Activated CD4-positive, alpha-beta memory T cell treated with anti-CD3 and anti-CD28 coated beads, Interleukin-2, amount 10 ng/mL, durations not matched to agents 7 days and 5 days (primary cell): ENCODE measurements around the gene TDRD1. TPM values are rescaled to one million over a fixed set of nuclear protein-coding genes. Genes with fewer than 3 reads are reported as not detected.

Source experiments
- CTCF ChIA-PET: fragments of 350-600 bp; sonication (Branson Sonifier 250); formaldehyde crosslinking; loops from one replicate; lab custom pipeline; 2021; ENCODE audit warnings: antibody characterized with exemption, inconsistent platforms; lab: Charles Lee
- POLR2A ChIA-PET: fragments of 350-600 bp; sonication (Branson Sonifier 250); formaldehyde crosslinking; loops from one replicate; lab custom pipeline; 2021; ENCODE audit warnings: antibody characterized with exemption; lab: Charles Lee
- DNase-seq: peaks from one replicate; pipeline ENCODE4 v3.0.0-alpha.2; 2020
- H3K27ac Mint-ChIP-seq: one replicate; pipeline ENCODE4 v1.8.0; 2021; ENCODE audit warnings: mild to moderate bottlenecking, mixed read lengths
- H3K27me3 Mint-ChIP-seq: one replicate; pipeline ENCODE4 v1.8.0; 2021; ENCODE audit warnings: mixed read lengths
- H3K36me3 Mint-ChIP-seq: one replicate; pipeline ENCODE4 v1.8.0; 2021; ENCODE audit warnings: low read depth, mixed read lengths
- H3K4me1 Mint-ChIP-seq: one replicate; pipeline ENCODE4 v1.8.0; 2021; ENCODE audit warnings: mixed read lengths
- H3K4me3 Mint-ChIP-seq: one replicate; pipeline ENCODE4 v1.8.0; 2021; ENCODE audit warnings: mild to moderate bottlenecking, mixed read lengths
- H3K9me3 Mint-ChIP-seq: one replicate; pipeline ENCODE4 v1.8.0; 2021; ENCODE audit warnings: mixed read lengths
- total RNA-seq, 2 experiments: library from RNA; stranded (reverse); gene quantifications; one replicate each; pipeline ENCODE4 v1.2.3, GENCODE V29; 2021

TDRD1 gene
- total RNA-seq, 2 experiments from 2014 or later: 0.35 to 0.40 TPM

GRCh38 chr10:114246679-114247305, 67.6 kb downstream of the TDRD1 start:
- Mint-ChIP-seq H3K36me3 (no peaks in the 10 kb centered on the region), H3K4me1 (no peaks in the 10 kb centered on the region)
- CTCF ChIA-PET: no interaction called here

GRCh38 chr10:114250236-114250635, 71.1 kb downstream of the TDRD1 start:
- ChIA-PET CTCF (no interaction called here), POLR2A (no interaction called here)
- no peak overlapping the region for H3K27ac Mint-ChIP-seq
- H3K4me1 Mint-ChIP-seq: no peaks in the 10 kb centered on the region
- H3K9me3 Mint-ChIP-seq: peaks cover 3% of the 10 kb centered on the region
- no peaks in the 10 kb centered on the region for H3K36me3 Mint-ChIP-seq
- no peak for DNase-seq
- no peak overlapping the region for H3K4me3 Mint-ChIP-seq
- H3K27me3 Mint-ChIP-seq: peaks cover 4% of the 10 kb centered on the region

More at GRCh38 chr10:114246679-114247305, 67.6 kb downstream of the TDRD1 start:
- H3K27me3 Mint-ChIP-seq: peaks cover 27% of the 10 kb centered on the region
- H3K4me3 Mint-ChIP-seq: no peak overlapping the region
- no peak for DNase-seq
- H3K9me3 Mint-ChIP-seq: no peaks in the 10 kb centered on the region
- no peak overlapping the region for H3K27ac Mint-ChIP-seq
- POLR2A ChIA-PET: no interaction called here

DNA sequence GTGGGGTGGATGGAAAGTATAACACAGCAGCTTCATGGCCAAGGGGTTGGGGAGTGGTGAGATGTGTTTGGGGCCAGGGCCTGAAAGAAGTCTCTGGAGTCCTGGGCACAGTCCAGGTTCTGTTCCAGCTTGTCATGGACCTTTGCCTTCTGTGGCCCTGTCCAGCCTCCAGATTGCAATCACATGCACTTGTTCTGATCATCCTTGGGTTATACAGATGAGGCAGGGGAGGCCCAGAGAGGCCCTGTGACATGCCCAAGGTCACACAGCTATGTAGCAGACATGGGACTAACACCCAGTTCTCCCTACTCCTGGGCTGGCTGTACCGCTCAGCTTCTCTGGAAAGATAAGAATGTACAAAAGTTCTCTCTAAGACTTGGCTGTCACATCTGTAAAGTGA, 71.6 kb downstream of the TDRD1 start:
- peaks cover 4% of the 10 kb centered on the region for H3K27me3 Mint-ChIP-seq
- ChIA-PET CTCF (no interaction called here), POLR2A (no interaction called here)
- peaks cover 3% of the 10 kb centered on the region for H3K9me3 Mint-ChIP-seq
- no peaks in the 10 kb centered on the region for H3K36me3 Mint-ChIP-seq
- no peak overlapping the region for H3K4me3 Mint-ChIP-seq
- H3K27ac Mint-ChIP-seq: no peak overlapping the region
- H3K4me1 Mint-ChIP-seq: no peaks in the 10 kb centered on the region
- no peak for DNase-seq

GRCh38 chr10:114252092-114252491, 72.9 kb downstream of the TDRD1 start:
- POLR2A ChIA-PET: no interaction called here
- H3K4me1 Mint-ChIP-seq: no peaks in the 10 kb centered on the region
- H3K36me3 Mint-ChIP-seq: no peaks in the 10 kb centered on the region
- peaks cover 8% of the 10 kb centered on the region for H3K27me3 Mint-ChIP-seq
- no peak for DNase-seq
- peaks cover 3% of the 10 kb centered on the region for H3K9me3 Mint-ChIP-seq
- CTCF ChIA-PET: no interaction called here
- H3K4me3 Mint-ChIP-seq: no peak overlapping the region
- no peak overlapping the region for H3K27ac Mint-ChIP-seq

DNA sequence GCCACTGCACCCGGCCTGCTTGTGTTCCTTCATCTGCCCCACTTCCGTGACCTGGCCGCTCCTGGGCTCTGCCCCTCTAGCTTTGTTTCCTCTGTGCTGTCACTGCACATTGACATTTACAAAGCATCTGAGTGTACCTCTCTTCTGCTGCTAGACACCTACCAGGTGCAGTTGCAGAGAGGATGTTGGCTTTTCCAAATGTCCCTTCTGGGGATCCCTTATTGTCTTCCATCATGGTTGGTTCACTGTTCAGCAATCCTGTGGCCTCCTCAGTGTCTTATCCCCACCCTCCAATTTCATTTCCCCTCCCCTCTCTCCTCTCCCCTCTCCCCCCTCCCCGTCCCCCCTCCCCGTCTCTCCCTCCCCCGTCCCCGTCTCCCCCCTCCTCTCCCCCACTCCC, 73.7 kb downstream of the TDRD1 start:
- H3K9me3 Mint-ChIP-seq: peaks cover 3% of the 10 kb centered on the region
- H3K27ac Mint-ChIP-seq: no peak overlapping the region
- H3K27me3 Mint-ChIP-seq: peaks cover 8% of the 10 kb centered on the region
- no peaks in the 10 kb centered on the region for H3K4me1 Mint-ChIP-seq
- DNase-seq: no peak
- H3K4me3 Mint-ChIP-seq: no peak overlapping the region
- ChIA-PET POLR2A (no interaction called here), CTCF (no interaction called here)
- no peaks in the 10 kb centered on the region for H3K36me3 Mint-ChIP-seq

DNA sequence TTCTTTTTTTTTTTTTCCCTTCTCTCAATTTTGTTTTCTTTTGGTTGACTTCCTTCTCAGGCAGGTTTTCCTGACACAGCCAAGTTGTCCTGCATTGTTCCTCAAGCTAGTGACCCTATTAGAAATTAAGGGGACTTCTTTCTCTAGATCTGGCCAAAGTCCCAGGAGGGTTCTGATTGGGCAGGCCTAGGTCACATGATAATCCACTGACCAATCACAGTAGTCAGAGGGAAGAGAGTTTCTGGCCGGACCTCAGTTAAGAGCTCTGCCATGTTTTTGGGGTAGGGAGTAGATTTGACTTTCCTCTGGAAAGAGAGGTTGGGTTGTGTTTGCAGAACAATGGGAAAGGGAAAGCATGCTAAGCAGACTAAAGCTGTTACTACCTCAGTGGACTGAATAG, 76.1 kb downstream of the TDRD1 start:
- no peak overlapping the region for H3K27ac Mint-ChIP-seq
- no peaks in the 10 kb centered on the region for H3K36me3 Mint-ChIP-seq
- H3K9me3 Mint-ChIP-seq: peaks cover 3% of the 10 kb centered on the region
- POLR2A ChIA-PET: no interaction called here
- no peaks in the 10 kb centered on the region for H3K4me1 Mint-ChIP-seq
- CTCF ChIA-PET: interaction anchor here (1.3 kb wide), 1 partner anchor 49 kb away, joined by 5 read pairs; no protein-coding TSS in a partner anchor
- no peak for DNase-seq
- peaks cover 9% of the 10 kb centered on the region for H3K27me3 Mint-ChIP-seq
- H3K4me3 Mint-ChIP-seq: no peak overlapping the region

- Mint-ChIP-seq H3K36me3 (no peaks in the 10 kb centered on the region), H3K27ac (no peak overlapping the region), H3K4me1 (peaks cover 1% of the 10 kb centered on the region), H3K4me3 (no peak overlapping the region), H3K27me3 (peaks cover 9% of the 10 kb centered on the region), H3K9me3 (peaks cover 3% of the 10 kb centered on the region)
- CTCF ChIA-PET: interaction anchor here (1.3 kb wide), 1 partner anchor 48 kb away, joined by 5 read pairs; no protein-coding TSS in a partner anchor
- no peak for DNase-seq
- POLR2A ChIA-PET: no interaction called here
These were observed 77.0 kb downstream of the TDRD1 start for GRCh38 chr10:114256008-114256765.

DNA sequence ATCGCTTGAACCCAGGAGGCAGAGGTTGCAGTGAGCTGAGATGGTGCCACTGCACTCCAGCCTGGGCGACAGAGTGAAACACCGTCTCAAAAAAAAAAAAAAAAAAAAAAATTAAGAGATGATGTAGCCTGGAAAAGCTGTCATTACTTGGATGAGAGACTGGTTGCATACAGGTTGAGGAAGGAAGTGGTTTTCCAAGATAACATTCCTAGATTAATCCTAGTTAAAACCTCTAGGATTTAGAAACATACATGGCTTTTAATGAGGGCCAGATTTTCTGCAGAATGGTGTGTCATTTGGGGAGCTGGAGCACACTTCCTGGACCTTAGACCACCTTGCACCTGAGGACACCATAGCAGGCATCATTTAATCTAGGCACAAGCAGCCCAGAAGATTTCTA, 77.7 kb downstream of the TDRD1 start:
- peaks cover 1% of the 10 kb centered on the region for H3K4me1 Mint-ChIP-seq
- POLR2A ChIA-PET: no interaction called here
- CTCF ChIA-PET: no interaction called here
- H3K9me3 Mint-ChIP-seq: peaks cover 3% of the 10 kb centered on the region
- peaks cover 9% of the 10 kb centered on the region for H3K27me3 Mint-ChIP-seq
- no peak for DNase-seq
- H3K4me3 Mint-ChIP-seq: no peak overlapping the region
- no peaks in the 10 kb centered on the region for H3K36me3 Mint-ChIP-seq
- no peak overlapping the region for H3K27ac Mint-ChIP-seq

DNA sequence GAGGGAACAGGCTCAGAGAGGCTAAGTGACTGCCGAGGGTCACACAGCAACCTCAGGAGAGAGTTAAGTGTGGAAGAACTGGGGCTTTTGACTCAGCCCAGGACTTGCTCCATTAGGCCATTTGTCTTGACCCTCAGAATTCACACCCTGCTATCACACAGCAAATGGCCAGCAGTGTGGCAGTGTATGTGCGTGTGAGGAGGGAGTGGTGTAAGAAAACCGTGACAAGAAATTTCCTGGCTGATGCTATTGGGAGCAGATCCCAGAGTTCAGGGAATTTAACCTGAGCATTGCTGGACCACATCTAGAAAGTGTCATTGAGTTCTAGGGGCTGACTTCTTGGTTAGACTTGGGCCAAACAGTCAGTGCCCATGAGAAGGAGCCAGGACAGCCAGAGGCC, 78.3 kb downstream of the TDRD1 start:
- ChIA-PET POLR2A (no interaction called here), CTCF (no interaction called here)
- Mint-ChIP-seq H3K36me3 (no peaks in the 10 kb centered on the region), H3K27me3 (peaks cover 9% of the 10 kb centered on the region), H3K9me3 (peaks cover 3% of the 10 kb centered on the region), H3K4me1 (peaks cover 1% of the 10 kb centered on the region), H3K27ac (no peak overlapping the region), H3K4me3 (no peak overlapping the region)
- no peak for DNase-seq

DNA sequence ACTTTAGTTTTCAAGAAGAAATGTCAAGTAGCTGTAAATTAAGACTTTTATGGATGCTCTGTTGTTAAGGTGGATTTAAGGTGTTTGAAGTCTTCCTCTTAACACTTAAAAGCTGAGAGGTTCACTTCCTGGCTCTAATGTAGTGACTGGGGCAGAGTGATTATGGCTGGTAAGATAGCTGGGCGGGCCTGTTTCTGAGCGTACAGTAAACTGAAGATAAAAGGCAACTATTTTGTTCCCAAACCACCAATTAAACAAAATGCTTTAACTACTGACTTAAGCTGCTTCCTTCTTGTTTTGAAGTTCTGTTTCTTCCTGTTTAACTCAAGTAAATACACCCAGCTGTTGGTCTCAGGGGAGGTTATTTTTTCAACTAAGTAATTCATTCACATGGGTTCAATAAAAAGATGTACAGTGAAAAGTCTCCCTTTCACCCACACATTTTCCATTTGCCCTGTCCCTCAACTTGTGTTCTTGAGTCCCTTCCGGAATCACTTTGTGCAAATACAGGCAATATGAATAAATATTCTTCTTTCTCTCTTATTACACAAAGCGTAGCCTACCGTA, 79.2 kb downstream of the TDRD1 start:
- Mint-ChIP-seq H3K4me3 (no peak overlapping the region), H3K4me1 (peaks cover 1% of the 10 kb centered on the region), H3K9me3 (peaks cover 3% of the 10 kb centered on the region), H3K27me3 (peaks cover 7% of the 10 kb centered on the region), H3K36me3 (no peaks in the 10 kb centered on the region), H3K27ac (no peak overlapping the region)
- DNase-seq: no peak
- POLR2A ChIA-PET: no interaction called here
- CTCF ChIA-PET: no interaction called here

GRCh38 chr10:114259824-114260223, 80.7 kb downstream of the TDRD1 start:
- POLR2A ChIA-PET: no interaction called here
- Mint-ChIP-seq H3K4me1 (peaks cover 1% of the 10 kb centered on the region), H3K36me3 (no peaks in the 10 kb centered on the region), H3K27ac (no peak overlapping the region), H3K4me3 (no peak overlapping the region), H3K9me3 (no peaks in the 10 kb centered on the region), H3K27me3 (peaks cover 7% of the 10 kb centered on the region)
- no peak for DNase-seq
- CTCF ChIA-PET: no interaction called here

- Mint-ChIP-seq H3K36me3 (no peaks in the 10 kb centered on the region), H3K27me3 (peaks cover 8% of the 10 kb centered on the region), H3K9me3 (no peaks in the 10 kb centered on the region), H3K4me3 (no peak overlapping the region), H3K4me1 (peaks cover 1% of the 10 kb centered on the region), H3K27ac (no peak overlapping the region)
- ChIA-PET POLR2A (no interaction called here), CTCF (no interaction called here)
- no peak for DNase-seq
These were observed 81.2 kb downstream of the TDRD1 start for GRCh38 chr10:114260366-114260765.

DNA sequence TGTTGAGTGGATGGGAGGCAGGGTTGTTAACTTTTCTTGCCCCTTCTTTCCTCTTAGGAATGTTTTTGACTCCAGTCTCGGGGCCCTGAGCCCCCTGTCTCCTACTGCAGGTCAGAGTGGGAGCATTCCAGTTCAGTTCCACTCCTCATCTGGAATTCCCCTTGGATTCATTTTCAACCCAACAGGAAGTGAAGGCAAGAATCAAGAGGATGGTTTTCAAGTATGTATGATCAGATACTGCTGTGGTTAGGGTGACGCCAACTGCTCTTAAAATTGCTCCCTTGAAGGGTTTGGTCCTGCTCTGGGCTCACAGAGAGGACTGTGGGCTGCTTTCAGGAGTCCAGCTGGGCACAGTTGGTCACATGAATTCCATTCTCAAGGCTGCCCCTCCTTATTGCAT, 81.9 kb downstream of the TDRD1 start:
- Mint-ChIP-seq H3K4me1 (peaks cover 1% of the 10 kb centered on the region), H3K9me3 (no peaks in the 10 kb centered on the region), H3K36me3 (no peaks in the 10 kb centered on the region), H3K27ac (no peak overlapping the region), H3K27me3 (peaks cover 11% of the 10 kb centered on the region), H3K4me3 (no peak overlapping the region)
- no peak for DNase-seq
- POLR2A ChIA-PET: no interaction called here
- CTCF ChIA-PET: interaction anchor here (0.6 kb wide), 1 partner anchor 53 kb away, joined by 3 read pairs; no protein-coding TSS in a partner anchor
